Coronary artery (tissue), 2 donors: ENCODE results near the gene CTSE.
"Not testable (repeated sequence)": the region's sequence is repeated elsewhere in the genome, so short reads cannot be mapped to it uniquely, and the experiment has no call there.

Experiments
- DNase-seq: peaks from one replicate; pipeline ENCODE4 v3.0.0-alpha.2; 2017; ENCODE audit warnings: low spot score
- H3K27ac ChIP-seq, 2 donors: fragments of 200-600 bp; sonication (generic); one replicate each; pipeline ENCODE4 v1.5.1; 2016 to 2019
- H3K4me3 ChIP-seq: fragments of 200-600 bp; sonication (generic); 2 replicates; pipeline ENCODE4 v1.5.1; 2016; ENCODE audit warnings: mild to moderate bottlenecking, moderate library complexity
- TF ChIP-seq, protein P1 (sequence below): fragments of 200-600 bp; sonication (generic); IDR thresholded peaks from one replicate; pipeline ENCODE4 v1.5.1; 2019; ENCODE audit warnings: antibody characterized with exemption

CTSE gene

GRCh38 chr1:206062464-206062863, 38.8 kb upstream of the CTSE start:
- H3K27ac ChIP-seq: no peak overlapping the region
- TF ChIP-seq, protein P1, sequence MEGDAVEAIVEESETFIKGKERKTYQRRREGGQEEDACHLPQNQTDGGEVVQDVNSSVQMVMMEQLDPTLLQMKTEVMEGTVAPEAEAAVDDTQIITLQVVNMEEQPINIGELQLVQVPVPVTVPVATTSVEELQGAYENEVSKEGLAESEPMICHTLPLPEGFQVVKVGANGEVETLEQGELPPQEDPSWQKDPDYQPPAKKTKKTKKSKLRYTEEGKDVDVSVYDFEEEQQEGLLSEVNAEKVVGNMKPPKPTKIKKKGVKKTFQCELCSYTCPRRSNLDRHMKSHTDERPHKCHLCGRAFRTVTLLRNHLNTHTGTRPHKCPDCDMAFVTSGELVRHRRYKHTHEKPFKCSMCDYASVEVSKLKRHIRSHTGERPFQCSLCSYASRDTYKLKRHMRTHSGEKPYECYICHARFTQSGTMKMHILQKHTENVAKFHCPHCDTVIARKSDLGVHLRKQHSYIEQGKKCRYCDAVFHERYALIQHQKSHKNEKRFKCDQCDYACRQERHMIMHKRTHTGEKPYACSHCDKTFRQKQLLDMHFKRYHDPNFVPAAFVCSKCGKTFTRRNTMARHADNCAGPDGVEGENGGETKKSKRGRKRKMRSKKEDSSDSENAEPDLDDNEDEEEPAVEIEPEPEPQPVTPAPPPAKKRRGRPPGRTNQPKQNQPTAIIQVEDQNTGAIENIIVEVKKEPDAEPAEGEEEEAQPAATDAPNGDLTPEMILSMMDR: no peak
- no peak for DNase-seq
- no peak overlapping the region for H3K4me3 ChIP-seq

DNA sequence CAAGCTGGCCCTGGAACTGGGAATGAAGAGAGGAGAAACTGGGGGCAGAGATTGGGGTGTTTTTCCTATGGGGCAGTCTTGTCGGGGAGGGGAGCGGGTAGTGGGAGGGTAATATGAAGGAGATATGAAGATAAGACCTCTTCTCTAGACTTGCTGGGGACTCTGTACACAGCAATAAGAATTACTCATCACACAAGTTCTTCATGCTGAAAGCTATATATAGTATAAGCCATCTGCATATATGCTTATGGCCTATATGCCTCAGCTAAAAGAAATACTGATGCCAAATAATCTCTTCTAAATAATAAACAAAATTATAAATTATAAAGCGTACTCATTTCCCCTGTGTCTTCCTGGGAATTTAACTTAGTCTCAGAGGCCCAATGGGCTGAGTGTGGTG, 37.1 kb upstream of the CTSE start:
- TF ChIP-seq, protein P1: no peak
- Histone ChIP-seq H3K4me3 (no peak overlapping the region), H3K27ac (no peak overlapping the region)
- DNase-seq: no peak

DNA sequence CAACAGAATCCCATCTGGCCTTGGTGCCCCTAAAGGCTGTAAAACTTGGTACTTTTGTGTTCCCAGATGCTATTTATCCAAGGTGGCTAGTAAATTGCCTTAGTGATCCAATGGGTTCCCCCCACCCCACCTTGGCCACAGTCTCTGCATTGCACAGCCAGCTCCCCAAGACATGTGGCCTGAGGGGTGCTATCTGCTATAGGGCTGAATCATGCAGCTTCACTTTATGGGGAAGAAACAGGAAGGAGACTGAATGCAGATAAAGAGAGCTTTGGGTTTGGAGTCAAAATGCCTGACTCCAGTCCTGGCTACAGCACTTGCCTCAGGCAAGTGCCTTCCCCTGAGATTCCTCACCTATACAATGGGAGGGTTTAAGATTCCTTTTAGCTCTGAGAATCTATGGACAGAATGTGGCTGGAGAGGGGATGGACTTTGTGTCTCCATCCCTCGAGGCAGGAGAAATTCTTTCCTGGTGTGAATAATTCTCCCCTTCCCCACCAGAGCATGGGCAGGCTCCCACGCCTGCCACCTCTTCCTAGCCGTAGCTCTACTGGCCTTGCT, 35.7 kb upstream of the CTSE start:
- TF ChIP-seq, protein P1: no peak
- no peak for DNase-seq
- Histone ChIP-seq H3K27ac (no peak overlapping the region), H3K4me3 (no peak overlapping the region)

DNA sequence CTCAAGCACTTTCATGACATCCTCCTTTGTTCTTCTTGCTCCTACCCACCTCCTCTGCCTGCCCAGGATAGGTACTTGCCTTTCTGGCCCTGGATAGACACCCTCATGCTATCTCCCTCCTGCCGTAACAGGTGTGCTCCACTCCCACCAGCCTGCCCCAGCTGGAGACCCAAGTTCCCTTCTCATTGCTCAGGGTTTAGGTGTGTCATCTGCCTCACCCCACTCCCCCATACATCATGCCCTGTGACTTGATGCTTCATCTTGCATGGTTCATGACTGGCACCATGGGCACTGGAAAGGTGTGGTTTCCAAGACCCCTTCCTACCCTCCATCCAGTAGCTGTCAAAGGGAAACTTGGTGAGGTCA, 35.2 kb upstream of the CTSE start:
- H3K27ac ChIP-seq: no peak overlapping the region
- no peak for DNase-seq
- TF ChIP-seq, protein P1: no peak
- no peak overlapping the region for H3K4me3 ChIP-seq

GRCh38 chr1:206058289-206058926, 34.7 kb upstream of the CTSE start:
- H3K4me3 ChIP-seq, DNase-seq, H3K27ac ChIP-seq: not testable (repeated sequence)

DNA sequence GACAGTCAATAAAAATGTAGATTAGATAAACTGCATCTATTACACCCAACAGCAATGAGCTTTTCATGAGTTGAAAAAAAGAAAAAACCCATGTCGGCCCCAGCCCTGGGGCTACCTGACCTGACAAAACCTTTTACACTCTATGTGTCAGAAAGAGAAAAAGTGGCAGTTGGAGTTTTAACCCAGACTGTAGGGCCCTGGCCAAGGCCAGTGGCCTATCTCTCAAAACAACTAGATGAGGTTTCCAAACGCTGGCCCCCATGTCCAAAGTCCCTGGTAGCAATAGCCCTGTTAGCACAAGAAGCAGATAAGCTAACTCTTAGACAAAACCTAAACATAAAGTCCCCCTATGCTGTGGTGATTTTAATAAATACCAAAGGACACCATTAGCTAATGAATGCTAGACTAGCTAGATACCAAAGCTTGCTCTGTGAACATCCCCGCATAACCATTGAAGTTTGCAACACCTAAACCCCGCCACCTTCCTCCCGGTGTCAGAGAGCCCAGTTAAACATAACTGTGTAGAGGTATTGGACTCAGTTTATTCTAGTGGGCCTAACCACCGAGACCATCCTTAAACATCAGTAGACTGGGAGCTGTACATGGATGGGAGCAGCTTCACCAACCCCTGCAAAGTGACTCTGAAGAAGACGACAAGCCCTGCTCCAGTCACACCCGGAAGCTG, 32.1 kb upstream of the CTSE start:
- H3K27ac ChIP-seq, DNase-seq, H3K4me3 ChIP-seq: not testable (repeated sequence)

DNA sequence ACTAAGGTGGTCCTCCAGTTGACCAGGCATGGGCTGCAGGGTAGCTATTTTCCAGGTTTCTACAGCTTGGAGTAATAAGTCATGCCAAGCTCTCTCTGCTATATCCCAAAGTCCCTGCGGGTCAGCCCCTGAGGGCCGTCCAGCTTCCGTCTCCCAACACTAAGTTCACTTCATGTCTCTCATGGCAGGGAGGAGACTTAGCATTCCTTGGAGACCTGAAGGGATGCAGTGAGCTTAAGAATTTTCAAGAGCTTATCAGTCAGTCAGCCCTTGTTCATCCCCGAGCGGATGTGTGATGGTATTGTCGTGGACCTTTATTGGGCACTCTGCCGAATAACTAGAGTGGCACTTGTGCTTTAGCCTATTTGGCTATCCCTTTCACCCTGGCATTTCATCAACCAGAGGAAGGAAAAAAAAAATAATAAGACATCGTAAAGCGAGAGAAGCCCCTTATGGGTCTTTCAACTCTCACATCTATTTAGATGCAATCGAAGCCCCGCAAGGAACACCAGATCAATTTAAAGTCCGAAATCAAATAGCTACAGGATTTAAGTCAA, 31.5 kb upstream of the CTSE start:
- not testable (repeated sequence) for H3K4me3 ChIP-seq, H3K27ac ChIP-seq, DNase-seq

GRCh38 chr1:206053616-206054015, 29.9 kb upstream of the CTSE start:
- DNase-seq, H3K27ac ChIP-seq, H3K4me3 ChIP-seq: not testable (repeated sequence)

GRCh38 chr1:206052919-206053610, 29.4 kb upstream of the CTSE start, which contains the start of gene RHEX:
Gene RHEX, plus strand, starts transcription at chr1:206053173. Its CDS starts 44,656 bp downstream, at chr1:206097829.
- not testable (repeated sequence) for DNase-seq, H3K4me3 ChIP-seq, H3K27ac ChIP-seq

GRCh38 chr1:206052231-206052865, 28.7 kb upstream of the CTSE start:
- not testable (repeated sequence) for H3K4me3 ChIP-seq, H3K27ac ChIP-seq, DNase-seq
